Measurements from ENCODE around the gene NAALADL1. TPM values are rescaled to one million over a fixed set of nuclear protein-coding genes. Genes with fewer than 3 reads are reported as not detected.

The NAALADL1 gene
- total RNA-seq, 1 experiment from 2014 or later = 0.23 TPM

- CTCF ChIA-PET = interaction anchor here (1.1 to 1.4 kb wide), 2 partner anchors 14 to 82 kb away, joined by 3 to 15 read pairs; no protein-coding TSS in a partner anchor
- H3K4me1 ChIP-seq = peaks cover 37% of the 10 kb centered on the region
Measured at GRCh38 chr11:64999478-64999877, 58.9 kb downstream of the NAALADL1 start.

DNA sequence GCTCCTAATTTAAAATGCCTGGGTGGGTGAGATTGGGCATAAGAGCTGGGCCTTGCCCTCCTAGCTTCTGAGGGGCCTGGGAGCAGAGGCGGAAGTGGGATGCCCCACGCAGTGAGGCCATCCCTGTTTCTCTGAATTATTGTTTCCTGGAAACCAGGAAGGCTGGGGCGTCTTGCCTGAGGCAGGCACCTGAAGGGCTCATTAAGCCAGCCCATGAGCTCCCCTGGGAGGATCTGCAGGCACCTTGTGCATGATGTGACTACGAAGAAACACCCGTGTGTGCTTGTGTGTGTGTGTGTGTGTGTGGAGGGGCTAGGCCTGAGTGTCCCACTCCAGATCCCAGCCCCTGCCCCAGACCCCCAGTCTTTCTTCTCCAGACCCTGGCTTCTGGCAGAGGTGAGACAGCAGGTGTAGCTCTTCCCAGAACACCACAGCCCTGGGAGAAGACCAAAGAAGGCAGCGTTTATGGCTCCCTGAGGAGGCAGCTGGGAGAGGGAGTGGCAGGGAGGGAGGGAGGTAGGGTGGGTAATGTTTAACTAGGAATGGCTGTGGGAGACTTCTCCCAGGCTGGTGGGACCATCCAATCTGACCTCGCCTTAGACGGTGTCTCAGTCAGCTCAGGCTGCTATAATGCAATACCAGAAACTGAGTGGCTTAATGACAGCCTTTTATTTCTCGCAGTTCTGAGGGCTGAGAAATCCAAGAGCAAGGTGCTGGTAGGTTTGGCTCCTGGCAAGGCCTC lies 59.5 kb downstream of the NAALADL1 start:
- Histone ChIP-seq H3K4me1 (peaks cover 37% of the 10 kb centered on the region), H3K36me3 (ENCODE audit: control insufficient read depth, insufficient read depth, low read length) (no peaks in the 10 kb centered on the region), H3K27me3 (replicated peaks; ENCODE audit: control insufficient read depth, insufficient read depth, low read length) (no peaks in the 10 kb centered on the region), H3K4me3 (ENCODE audit: low read depth, low read length) (no peak overlapping the region), H3K9me3 (no peaks in the 10 kb centered on the region)
- CTCF ChIA-PET = interaction anchor here (0.6 to 1.4 kb wide), 5 partner anchors 11 to 123 kb away, joined by 3 to 15 read pairs (median 5); partner anchors contain the start of gene MRPL49
- Mint-ChIP-seq H3K27me3 (ENCODE audit: insufficient read depth, unreplicated experiment) (no peaks in the 10 kb centered on the region), H3K4me1 (ENCODE audit: low read depth, unreplicated experiment) (peaks cover 26% of the 10 kb centered on the region), H3K4me3 (ENCODE audit: unreplicated experiment) (no peak overlapping the region), H3K36me3 (ENCODE audit: insufficient read depth, unreplicated experiment) (no peaks in the 10 kb centered on the region), H3K27ac (ENCODE audit: unreplicated experiment) (peak overlapping the region; percentile 14), H3K9me3 (ENCODE audit: unreplicated experiment) (no peaks in the 10 kb centered on the region)
- TF ChIP-seq CTCF (IDR thresholded peaks at IDR 0.05; ENCODE audit: insufficient read depth in 1 of 2, low read depth in 1 of 2, low read length in 1 of 2, severe bottlenecking in 1 of 2, unreplicated experiment in 1 of 2) = no peak
- intact Hi-C loops (cut with micrococcal nuclease; ENCODE audit: unreplicated experiment) = loop anchor here (5.0 kb wide), 1 partner anchor 152 kb away; no protein-coding TSS in a partner anchor
- no TSS peak for BruUV-seq (replicated peaks)
- peak; percentile 71 to 86 for DNase-seq
- POLR2A ChIA-PET = interaction anchor here (0.6 to 1.1 kb wide), 3 partner anchors 30 to 504 kb away, joined by 3 to 12 read pairs (median 10); no protein-coding TSS in a partner anchor

More at GRCh38 chr11:64999478-64999877, 58.9 kb downstream of the NAALADL1 start:
- H3K27me3 Mint-ChIP-seq (ENCODE audit: insufficient read depth, unreplicated experiment) = no peaks in the 10 kb centered on the region
- H3K9me3 Mint-ChIP-seq (ENCODE audit: unreplicated experiment) = no peaks in the 10 kb centered on the region
- no peak overlapping the region for H3K4me3 Mint-ChIP-seq (ENCODE audit: unreplicated experiment)
- H3K4me3 ChIP-seq (ENCODE audit: low read depth, low read length) = no peak overlapping the region
- H3K4me1 Mint-ChIP-seq (ENCODE audit: low read depth, unreplicated experiment) = peaks cover 26% of the 10 kb centered on the region
- POLR2A ChIA-PET = no interaction called here
- no peaks in the 10 kb centered on the region for H3K9me3 ChIP-seq
- intact Hi-C loops (cut with micrococcal nuclease; ENCODE audit: unreplicated experiment) = loop anchor here (5.0 kb wide), 1 partner anchor 152 kb away; no protein-coding TSS in a partner anchor
- peak overlapping the region; percentile 14 for H3K27ac Mint-ChIP-seq (ENCODE audit: unreplicated experiment)
- no peaks in the 10 kb centered on the region for H3K36me3 ChIP-seq (ENCODE audit: control insufficient read depth, insufficient read depth, low read length)
- no peaks in the 10 kb centered on the region for H3K27me3 ChIP-seq (replicated peaks; ENCODE audit: control insufficient read depth, insufficient read depth, low read length)
- H3K36me3 Mint-ChIP-seq (ENCODE audit: insufficient read depth, unreplicated experiment) = no peaks in the 10 kb centered on the region
- DNase-seq = no peak
- no peak for TF ChIP-seq CTCF (IDR thresholded peaks at IDR 0.05; ENCODE audit: insufficient read depth in 1 of 2, low read depth in 1 of 2, low read length in 1 of 2, severe bottlenecking in 1 of 2, unreplicated experiment in 1 of 2)
- BruUV-seq (replicated peaks) = no TSS peak

DNA sequence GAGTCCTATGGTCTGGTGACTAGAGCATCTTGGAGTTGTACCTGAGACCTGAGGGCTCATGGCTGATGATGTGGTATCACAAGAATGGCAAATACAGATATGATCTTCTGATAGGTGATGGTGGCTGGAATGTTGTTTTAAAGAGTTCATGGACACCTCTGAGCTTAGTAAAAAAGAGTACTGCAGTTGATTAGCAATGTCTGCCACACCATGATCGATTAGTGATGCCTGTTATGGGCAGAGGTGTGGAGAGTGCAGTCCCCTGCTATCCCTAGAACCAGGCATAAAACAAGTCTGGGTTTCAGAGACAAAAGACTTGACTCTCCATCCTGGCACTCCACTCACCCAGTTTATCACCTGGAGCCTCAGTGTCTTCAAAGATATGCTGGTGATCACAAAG lies 60.2 kb downstream of the NAALADL1 start:
- Histone ChIP-seq H3K4me3 (ENCODE audit: low read depth, low read length) (no peak overlapping the region), H3K4me1 (peaks cover 37% of the 10 kb centered on the region), H3K27me3 (replicated peaks; ENCODE audit: control insufficient read depth, insufficient read depth, low read length) (no peaks in the 10 kb centered on the region), H3K36me3 (ENCODE audit: control insufficient read depth, insufficient read depth, low read length) (no peaks in the 10 kb centered on the region), H3K9me3 (no peaks in the 10 kb centered on the region)
- intact Hi-C loops (cut with micrococcal nuclease; ENCODE audit: unreplicated experiment) = loop anchor here (5.0 kb wide), 1 partner anchor 151 kb away; no protein-coding TSS in a partner anchor
- peak in 1 of 2 experiments; percentile 50 for DNase-seq
- no peak for TF ChIP-seq CTCF (IDR thresholded peaks at IDR 0.05; ENCODE audit: insufficient read depth in 1 of 2, low read depth in 1 of 2, low read length in 1 of 2, severe bottlenecking in 1 of 2, unreplicated experiment in 1 of 2)
- no peaks in the 10 kb centered on the region for H3K27me3 Mint-ChIP-seq (ENCODE audit: insufficient read depth, unreplicated experiment)
- no peaks in the 10 kb centered on the region for H3K9me3 Mint-ChIP-seq (ENCODE audit: unreplicated experiment)
- peak overlapping the region; percentile 14 for H3K27ac Mint-ChIP-seq (ENCODE audit: unreplicated experiment)
- ChIA-PET CTCF (interaction anchor here (0.5 to 1.4 kb wide), 2 partner anchors 15 to 27 kb away, joined by 8 to 15 read pairs; no protein-coding TSS in a partner anchor), POLR2A (interaction anchor here (0.5 to 1.1 kb wide), 2 partner anchors 14 to 187 kb away, joined by 3 to 9 read pairs; no protein-coding TSS in a partner anchor)
- no TSS peak for BruUV-seq (replicated peaks)
- H3K36me3 Mint-ChIP-seq (ENCODE audit: insufficient read depth, unreplicated experiment) = no peaks in the 10 kb centered on the region
- peaks cover 26% of the 10 kb centered on the region for H3K4me1 Mint-ChIP-seq (ENCODE audit: low read depth, unreplicated experiment)
- H3K4me3 Mint-ChIP-seq (ENCODE audit: unreplicated experiment) = no peak overlapping the region
